Fibroblast of pulmonary artery (primary cell): Measurements from ENCODE around the gene APP.
A peak's percentile ranks its signal among the peaks of the same experiment; 100 is the strongest.
"Not testable (repeated sequence)": the region's sequence is repeated elsewhere in the genome, so short reads cannot be mapped to it uniquely, and the experiment has no call there.

ENCODE experiments used
- DNase-seq: peaks from one replicate; pipeline ENCODE4 v3.0.0-alpha.2; 2010; ENCODE audit warnings: low read depth
- H3K4me3 ChIP-seq: replicated peaks from 2 replicates; pipeline ENCODE4 v1.5.1; 2011; ENCODE audit warnings: low read depth, mild to moderate bottlenecking, control low read depth, low read length, moderate library complexity
- TF ChIP-seq, protein P1 (sequence below): IDR thresholded peaks from 2 replicates; pipeline ENCODE4 v1.5.1; 2011; ENCODE audit warnings: mild to moderate bottlenecking, control low read depth, low read length, inconsistent platforms; ENCODE audit errors: missing control alignments

Gene APP

DNA sequence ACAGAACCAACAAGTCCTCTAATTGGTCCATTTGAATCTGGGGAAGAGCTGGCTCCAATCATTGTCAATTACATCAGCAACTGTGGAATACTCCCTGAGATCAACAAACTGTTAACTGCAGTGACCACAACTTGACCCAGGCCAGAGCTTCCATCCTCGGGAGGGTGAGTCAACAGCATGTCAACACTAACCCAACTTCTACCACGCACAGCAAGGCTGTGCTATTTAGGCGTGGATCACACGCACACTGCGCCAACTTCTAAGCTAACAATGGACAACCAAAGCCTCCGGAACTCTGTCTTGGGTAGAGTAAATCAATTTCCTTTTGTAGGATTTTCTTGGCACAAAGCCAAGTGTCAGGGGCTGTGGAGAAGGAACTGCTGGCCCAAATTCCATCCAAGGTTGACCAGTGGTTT, 30.4 kb downstream of the APP start:
- no peak overlapping the region for H3K4me3 ChIP-seq
- DNase-seq: peak; percentile 99
- TF ChIP-seq, protein P1, sequence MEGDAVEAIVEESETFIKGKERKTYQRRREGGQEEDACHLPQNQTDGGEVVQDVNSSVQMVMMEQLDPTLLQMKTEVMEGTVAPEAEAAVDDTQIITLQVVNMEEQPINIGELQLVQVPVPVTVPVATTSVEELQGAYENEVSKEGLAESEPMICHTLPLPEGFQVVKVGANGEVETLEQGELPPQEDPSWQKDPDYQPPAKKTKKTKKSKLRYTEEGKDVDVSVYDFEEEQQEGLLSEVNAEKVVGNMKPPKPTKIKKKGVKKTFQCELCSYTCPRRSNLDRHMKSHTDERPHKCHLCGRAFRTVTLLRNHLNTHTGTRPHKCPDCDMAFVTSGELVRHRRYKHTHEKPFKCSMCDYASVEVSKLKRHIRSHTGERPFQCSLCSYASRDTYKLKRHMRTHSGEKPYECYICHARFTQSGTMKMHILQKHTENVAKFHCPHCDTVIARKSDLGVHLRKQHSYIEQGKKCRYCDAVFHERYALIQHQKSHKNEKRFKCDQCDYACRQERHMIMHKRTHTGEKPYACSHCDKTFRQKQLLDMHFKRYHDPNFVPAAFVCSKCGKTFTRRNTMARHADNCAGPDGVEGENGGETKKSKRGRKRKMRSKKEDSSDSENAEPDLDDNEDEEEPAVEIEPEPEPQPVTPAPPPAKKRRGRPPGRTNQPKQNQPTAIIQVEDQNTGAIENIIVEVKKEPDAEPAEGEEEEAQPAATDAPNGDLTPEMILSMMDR: no peak

DNA sequence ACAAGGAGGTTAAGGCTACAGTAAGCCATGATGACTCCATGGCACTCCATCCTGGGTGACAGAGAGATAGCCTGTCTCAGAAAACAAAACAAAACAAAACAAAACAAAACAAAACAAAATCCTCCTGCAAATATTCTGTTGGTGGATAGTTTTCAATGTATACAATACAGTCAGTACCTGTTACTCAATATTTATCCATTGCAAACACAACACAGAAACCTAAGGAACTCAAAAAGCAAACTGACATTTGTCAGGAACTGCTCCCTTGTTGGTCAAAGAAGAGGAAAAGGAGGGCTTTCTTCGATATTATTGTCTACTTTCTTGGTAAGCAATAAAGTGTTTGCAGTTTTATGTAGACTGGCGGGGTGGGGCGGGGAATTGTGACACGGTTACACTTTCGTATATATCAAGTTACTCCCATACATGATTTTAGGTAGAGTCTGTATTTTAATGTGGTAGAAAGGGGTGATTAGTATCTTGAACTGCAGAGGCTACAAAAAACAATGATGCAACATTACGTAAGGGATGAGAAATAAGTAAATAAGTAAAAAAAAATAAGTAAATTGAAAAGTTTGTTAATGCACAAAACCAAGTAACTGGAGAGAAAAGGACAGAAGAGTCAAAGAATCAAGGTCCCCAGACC, 31.8 kb downstream of the APP start:
- DNase-seq: no peak

DNA sequence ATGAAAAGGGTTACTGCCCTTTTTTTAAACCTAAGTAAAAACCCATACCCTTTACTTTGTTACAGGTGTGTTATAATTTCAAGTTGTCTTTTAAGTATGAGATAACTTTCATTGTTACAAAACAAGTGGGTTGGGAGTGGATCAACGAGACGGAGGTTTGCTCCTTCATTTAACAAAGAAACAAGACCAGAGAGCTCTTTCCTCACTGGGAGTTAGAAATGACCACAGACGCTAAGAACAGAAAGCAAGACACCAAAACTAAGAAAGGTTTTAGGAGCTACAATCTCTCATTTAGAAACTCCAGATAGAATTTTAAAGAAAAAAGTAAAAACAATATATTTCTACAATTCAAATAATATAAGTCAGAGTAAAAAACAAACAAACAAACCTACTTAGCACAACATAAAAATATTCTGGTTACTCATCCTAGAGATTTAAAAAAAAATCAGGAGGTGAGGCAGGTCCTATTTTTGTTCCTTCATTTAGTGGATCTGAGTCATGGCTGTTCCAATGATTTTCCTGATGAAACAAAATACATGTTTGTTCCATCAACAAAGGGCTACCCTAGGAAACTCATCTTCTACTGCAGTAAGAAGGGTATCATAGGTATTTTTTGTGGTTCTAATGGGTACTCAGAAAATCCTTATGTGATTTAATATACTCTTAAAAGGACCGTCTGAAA, 33.0 kb downstream of the APP start:
- no peak overlapping the region for H3K4me3 ChIP-seq
- DNase-seq: no peak
- TF ChIP-seq, protein P1: no peak

More for the DNA sequence above, 31.8 kb downstream of the APP start:
- no peak overlapping the region for H3K4me3 ChIP-seq
- TF ChIP-seq, protein P1: no peak

- DNase-seq: no peak
- TF ChIP-seq, protein P1: no peak
These were observed 33.9 kb downstream of the APP start for GRCh38 chr21:26136671-26137070.

GRCh38 chr21:26135520-26135919, 35.0 kb downstream of the APP start:
- H3K4me3 ChIP-seq: no peak overlapping the region
- TF ChIP-seq, protein P1: no peak
- no peak for DNase-seq

More at GRCh38 chr21:26136671-26137070, 33.9 kb downstream of the APP start:
- no peak overlapping the region for H3K4me3 ChIP-seq

DNA sequence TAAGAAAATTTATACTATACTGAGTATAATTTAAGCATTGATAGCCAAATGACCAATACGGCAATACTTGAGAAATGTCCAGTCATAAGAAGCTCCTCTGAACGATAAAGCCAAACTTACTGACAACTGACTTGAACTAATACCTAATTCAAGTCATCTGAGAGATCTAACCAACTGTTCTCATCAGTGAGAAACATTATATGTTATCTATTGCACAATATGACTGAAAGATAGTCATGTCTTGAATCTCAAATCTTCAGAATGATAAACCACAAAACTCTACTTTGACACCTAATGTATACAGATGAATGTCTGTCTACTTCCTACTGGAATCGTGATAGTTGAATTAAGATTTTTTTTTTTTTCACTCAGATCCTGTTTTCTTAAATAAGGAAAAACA, 39.0 kb downstream of the APP start:
- DNase-seq: no peak
- H3K4me3 ChIP-seq: no peak overlapping the region
- TF ChIP-seq, protein P1: no peak

- not testable (repeated sequence) for DNase-seq, H3K4me3 ChIP-seq
These were observed 39.5 kb downstream of the APP start for GRCh38 chr21:26131053-26131452.
